ENCODE measurements around the gene HOXB2. TPM values are rescaled to one million over a fixed set of nuclear protein-coding genes. Genes with fewer than 3 reads are reported as not detected.

Gene HOXB2
- total and polyA plus RNA-seq, 2 experiments from 2014 or later = 5.6 to 20.7 TPM

GRCh38 chr17:48586355-48587258 lies 41.7 kb upstream of the HOXB2 start:
- no peaks in the 10 kb centered on the region for H3K9me2 ChIP-seq (replicated peaks; ENCODE audit: insufficient read depth)
- H3K4me3 ChIP-seq = no peak overlapping the region
- DNase-seq (ENCODE audit: low spot score) = no peak
- no peaks in the 10 kb centered on the region for H3K36me3 ChIP-seq (replicated peaks; ENCODE audit: insufficient read depth, low read depth)
- 15% methylated on average over 34 of the region's 34 CpGs for whole genome bisulfite sequencing (ENCODE audit: low lambda C conversion rate, missing lambda C conversion rate)
- no peaks in the 10 kb centered on the region for H4K20me1 ChIP-seq (ENCODE audit: insufficient read depth, poor library complexity, severe bottlenecking)
- H2AFZ ChIP-seq = peak overlapping the region; percentile 47
- TF ChIP-seq EZH2 (IDR thresholded peaks at IDR 0.05; ENCODE audit: borderline replicate concordance) (no peak), EZH2phosphoT487 (IDR thresholded peaks at IDR 0.05; ENCODE audit: low read depth, severe bottlenecking, unreplicated experiment) (no peak), CTCF (IDR thresholded peaks at IDR 0.05; ENCODE audit: poor library complexity) (no peak)
- H3K4me1 ChIP-seq (ENCODE audit: insufficient read depth) = peaks cover 9% of the 10 kb centered on the region
- H3K9me3 ChIP-seq (ENCODE audit: low read depth) = no peaks in the 10 kb centered on the region
- peaks cover 25% of the 10 kb centered on the region for H3K79me2 ChIP-seq
- H3K27me3 ChIP-seq = peaks cover 93% of the 10 kb centered on the region
- H3K27ac ChIP-seq = peak overlapping the region; percentile 33
- peak overlapping the region; percentile 93 for H3K4me2 ChIP-seq

GRCh38 chr17:48584223-48584741 lies 39.4 kb upstream of the HOXB2 start:
- Histone ChIP-seq H3K27me3 (peaks cover 94% of the 10 kb centered on the region), H3K4me1 (ENCODE audit: insufficient read depth) (peaks cover 18% of the 10 kb centered on the region), H3K4me3 (no peak overlapping the region), H3K27ac (no peak overlapping the region), H3K4me2 (peak overlapping the region; percentile 93), H3K9me3 (ENCODE audit: low read depth) (no peaks in the 10 kb centered on the region), H3K79me2 (peaks cover 34% of the 10 kb centered on the region), H3K9me2 (replicated peaks; ENCODE audit: insufficient read depth) (no peaks in the 10 kb centered on the region), H4K20me1 (ENCODE audit: insufficient read depth, poor library complexity, severe bottlenecking) (no peaks in the 10 kb centered on the region), H2AFZ (no peak overlapping the region), H3K36me3 (replicated peaks; ENCODE audit: insufficient read depth, low read depth) (no peaks in the 10 kb centered on the region)
- no peak for DNase-seq (ENCODE audit: low spot score)
- WGBS (ENCODE audit: low lambda C conversion rate, missing lambda C conversion rate) = 36% methylated on average over 2 of the region's 2 CpGs
- TF ChIP-seq CTCF (IDR thresholded peaks at IDR 0.05; ENCODE audit: poor library complexity) (no peak), EZH2phosphoT487 (IDR thresholded peaks at IDR 0.05; ENCODE audit: low read depth, severe bottlenecking, unreplicated experiment) (no peak), EZH2 (IDR thresholded peaks at IDR 0.05; ENCODE audit: borderline replicate concordance) (no peak)

- Histone ChIP-seq H3K27ac (no peak overlapping the region), H3K9me2 (replicated peaks; ENCODE audit: insufficient read depth) (no peaks in the 10 kb centered on the region), H3K4me2 (no peak overlapping the region), H3K79me2 (peaks cover 38% of the 10 kb centered on the region), H2AFZ (no peak overlapping the region), H3K9me3 (ENCODE audit: low read depth) (no peaks in the 10 kb centered on the region), H3K36me3 (replicated peaks; ENCODE audit: insufficient read depth, low read depth) (no peaks in the 10 kb centered on the region), H3K27me3 (peaks cover 94% of the 10 kb centered on the region), H3K4me3 (no peak overlapping the region), H4K20me1 (ENCODE audit: insufficient read depth, poor library complexity, severe bottlenecking) (no peaks in the 10 kb centered on the region), H3K4me1 (ENCODE audit: insufficient read depth) (peaks cover 18% of the 10 kb centered on the region)
- no peak for DNase-seq (ENCODE audit: low spot score)
- no peak for TF ChIP-seq EZH2 (IDR thresholded peaks at IDR 0.05; ENCODE audit: borderline replicate concordance)
- TF ChIP-seq EZH2phosphoT487 (IDR thresholded peaks at IDR 0.05; ENCODE audit: low read depth, severe bottlenecking, unreplicated experiment) = peak; percentile 32
- TF ChIP-seq CTCF (IDR thresholded peaks at IDR 0.05; ENCODE audit: poor library complexity) = no peak
- WGBS (ENCODE audit: low lambda C conversion rate, missing lambda C conversion rate) = 55% methylated on average over 3 of the region's 3 CpGs
Measured at GRCh38 chr17:48583708-48584222, 38.9 kb upstream of the HOXB2 start.
